Activated T-helper 1 cell treated with anti-CD3 and anti-CD28 coated beads, Interleukin-2, amount 50 U/mL, for 16 hours (primary cell): ENCODE results near the gene ARHGAP8.

Experiments
- DNase-seq, 2 donors: peaks; one replicate each; pipeline ENCODE4 v3.0.0-alpha.2; 2020; ENCODE audit warnings: low read depth in 1 of 2, low spot score in 1 of 2

The ARHGAP8 gene

GRCh38 chr22:44906248-44906936, 154.0 kb downstream of the ARHGAP8 start:
- DNase-seq = no peak

GRCh38 chr22:44906999-44907644, 154.7 kb downstream of the ARHGAP8 start:
- no peak for DNase-seq

GRCh38 chr22:44907765-44908737, 155.7 kb downstream of the ARHGAP8 start:
- DNase-seq = no peak

- DNase-seq = no peak
Observed at GRCh38 chr22:44909241-44909640, 156.9 kb downstream of the ARHGAP8 start.
